GM08714 (cell line): ENCODE data around the gene MORF4L1.

Source experiments
- H3K4me3 ChIP-seq: fragments of 200-500 bp; sonication (Bioruptor generic); 2 replicates; pipeline ENCODE4 v1.5.1; 2014; ENCODE audit warnings: mild to moderate bottlenecking, low read length, inconsistent platforms
- ZNF274 ChIP-seq: IDR thresholded peaks from 2 replicates; pipeline ENCODE4 v1.6.1; 2012; ENCODE audit warnings: mild to moderate bottlenecking, low read depth, low read length

Gene MORF4L1

GRCh38 chr15:78906316-78906620 lies 33.6 kb downstream of the MORF4L1 start:
- TF ChIP-seq ZNF274 = no peak
- no peak overlapping the region for H3K4me3 ChIP-seq

GRCh38 chr15:78907577-78907976 lies 34.9 kb downstream of the MORF4L1 start:
- H3K4me3 ChIP-seq = no peak overlapping the region
- no peak for TF ChIP-seq ZNF274

GRCh38 chr15:78909160-78909695 lies 36.5 kb downstream of the MORF4L1 start:
- H3K4me3 ChIP-seq = no peak overlapping the region
- TF ChIP-seq ZNF274 = no peak

GRCh38 chr15:78909791-78910228 lies 37.1 kb downstream of the MORF4L1 start:
- H3K4me3 ChIP-seq = no peak overlapping the region
- TF ChIP-seq ZNF274 = no peak

GRCh38 chr15:78910271-78910670 lies 37.6 kb downstream of the MORF4L1 start:
- H3K4me3 ChIP-seq = no peak overlapping the region
- no peak for TF ChIP-seq ZNF274

GRCh38 chr15:78912316-78912715 lies 39.6 kb downstream of the MORF4L1 start:
- TF ChIP-seq ZNF274 = no peak
- H3K4me3 ChIP-seq = no peak overlapping the region

- no peak for TF ChIP-seq ZNF274
- no peak overlapping the region for H3K4me3 ChIP-seq
These were observed 40.3 kb downstream of the MORF4L1 start for GRCh38 chr15:78913012-78913411.

GRCh38 chr15:78914027-78914764 lies 41.5 kb downstream of the MORF4L1 start:
- H3K4me3 ChIP-seq = no peak overlapping the region
- no peak for TF ChIP-seq ZNF274

GRCh38 chr15:78915341-78916087 lies 42.8 kb downstream of the MORF4L1 start:
- no peak for TF ChIP-seq ZNF274
- no peak overlapping the region for H3K4me3 ChIP-seq

- no peak overlapping the region for H3K4me3 ChIP-seq
- TF ChIP-seq ZNF274 = no peak
These were observed 43.4 kb downstream of the MORF4L1 start for GRCh38 chr15:78916088-78916487.

- no peak overlapping the region for H3K4me3 ChIP-seq
- no peak for TF ChIP-seq ZNF274
These were observed 45.2 kb downstream of the MORF4L1 start for GRCh38 chr15:78917888-78918287.

GRCh38 chr15:78921517-78921916 lies 48.8 kb downstream of the MORF4L1 start:
- TF ChIP-seq ZNF274 = no peak

GRCh38 chr15:78921940-78922339 lies 49.2 kb downstream of the MORF4L1 start:
- no peak overlapping the region for H3K4me3 ChIP-seq
- no peak for TF ChIP-seq ZNF274

More at GRCh38 chr15:78921517-78921916, 48.8 kb downstream of the MORF4L1 start:
- H3K4me3 ChIP-seq = no peak overlapping the region

GRCh38 chr15:78922527-78922926 lies 49.8 kb downstream of the MORF4L1 start:
- no peak overlapping the region for H3K4me3 ChIP-seq
- no peak for TF ChIP-seq ZNF274

GRCh38 chr15:78923015-78923414 lies 50.3 kb downstream of the MORF4L1 start:
- no peak for TF ChIP-seq ZNF274
- no peak overlapping the region for H3K4me3 ChIP-seq
